Muscle of arm (tissue), 12 donors: Measurements from ENCODE around the gene DTNB. TPM values are rescaled to one million over a fixed set of nuclear protein-coding genes. Genes with fewer than 3 reads are reported as not detected.
"Not testable (repeated sequence)": the region's sequence is repeated elsewhere in the genome, so short reads cannot be mapped to it uniquely, and the experiment has no call there.

Experiments used
- DNase-seq: peaks from one replicate; pipeline ENCODE4 v3.0.0-alpha.2; 2013
- polyA plus RNA-seq, 12 donors: library from polyadenylated mRNA; unstranded; fragments of 120-200 nt; gene quantifications; one replicate each; pipeline ENCODE4 v1.2.1, GENCODE V29; 2013; ENCODE audit not compliant: insufficient read length in 12 of 12

The DTNB gene
- polyA plus RNA-seq, 12 donors: 4.2 to 24.7 (median 6.4) TPM; not detected in 1

- DNase-seq: no peak
Observed at GRCh38 chr2:25419678-25420242, 253.6 kb downstream of the DTNB start.

DNA sequence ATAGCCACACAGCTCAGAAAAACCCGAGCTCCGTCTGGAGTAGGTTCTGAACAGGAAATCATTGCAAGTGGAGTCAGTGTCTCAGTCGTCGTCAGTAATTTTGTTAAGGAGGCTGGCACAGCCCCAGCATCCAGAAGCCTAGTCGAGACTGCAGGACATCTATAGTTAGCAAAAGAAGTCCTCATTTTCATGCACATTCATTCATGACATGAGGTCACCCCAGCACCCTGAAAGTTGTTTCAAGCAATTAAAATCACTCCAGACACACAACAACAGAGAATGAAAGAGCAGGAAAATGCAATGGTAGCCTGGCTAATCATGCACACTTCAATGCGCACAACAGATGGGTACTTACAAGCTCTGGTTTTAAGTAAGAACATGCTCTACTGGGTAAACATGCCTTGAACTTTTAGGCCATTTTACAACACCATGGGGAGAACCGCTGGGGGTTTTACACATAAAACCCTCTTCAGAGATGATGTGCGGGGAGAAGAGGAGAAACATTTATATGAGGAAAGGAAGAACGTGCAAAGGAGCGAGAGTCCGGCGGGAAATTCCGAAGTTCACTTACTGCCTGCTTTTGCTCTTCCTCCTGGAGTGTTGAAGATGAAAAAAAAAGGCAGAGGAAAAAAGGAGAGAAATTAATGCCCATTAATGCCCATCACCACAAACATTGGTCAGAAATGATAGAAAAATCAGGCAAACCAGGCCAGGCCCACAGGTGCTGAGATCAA lies 254.3 kb downstream of the DTNB start:
- no peak for DNase-seq

DNA sequence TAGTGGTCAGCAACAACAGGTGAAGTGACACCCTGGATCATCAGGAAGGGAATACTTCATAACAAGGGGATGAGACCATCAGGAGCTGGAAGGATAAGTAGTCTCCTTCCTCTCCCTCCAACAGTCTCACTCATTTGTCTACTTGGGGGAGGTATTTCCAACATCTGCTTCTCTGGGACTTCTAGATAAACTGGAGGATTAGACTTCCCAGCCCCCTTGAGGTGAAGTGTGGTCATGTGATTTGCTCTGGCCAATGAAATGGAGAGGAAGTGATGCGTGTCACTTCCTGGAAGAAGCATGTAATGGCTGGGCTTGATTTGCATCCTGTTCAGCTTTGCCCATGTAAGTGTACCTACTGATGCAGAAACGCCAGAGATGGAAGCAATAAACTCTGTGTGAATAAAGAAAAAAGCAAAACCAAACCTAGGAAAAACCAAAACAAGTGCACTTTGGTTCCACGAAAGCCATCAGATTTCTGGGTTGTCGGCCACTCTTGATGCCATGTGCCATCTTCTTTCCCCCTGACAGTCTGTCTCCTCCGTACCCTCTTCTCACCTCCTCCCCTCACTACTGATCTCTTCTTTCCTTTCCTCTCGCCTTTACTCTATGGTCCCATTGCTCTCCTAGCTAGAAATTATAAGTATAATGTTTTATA lies 255.5 kb downstream of the DTNB start:
- DNase-seq: no peak

GRCh38 chr2:25416674-25417073 lies 256.7 kb downstream of the DTNB start:
- DNase-seq: no peak

- no peak for DNase-seq
Observed at GRCh38 chr2:25414781-25415180, 258.6 kb downstream of the DTNB start.

- DNase-seq: not testable (repeated sequence)
Observed at GRCh38 chr2:25413409-25413808, 260.0 kb downstream of the DTNB start.

GRCh38 chr2:25411753-25412152 lies 261.6 kb downstream of the DTNB start:
- DNase-seq: no peak

DNA sequence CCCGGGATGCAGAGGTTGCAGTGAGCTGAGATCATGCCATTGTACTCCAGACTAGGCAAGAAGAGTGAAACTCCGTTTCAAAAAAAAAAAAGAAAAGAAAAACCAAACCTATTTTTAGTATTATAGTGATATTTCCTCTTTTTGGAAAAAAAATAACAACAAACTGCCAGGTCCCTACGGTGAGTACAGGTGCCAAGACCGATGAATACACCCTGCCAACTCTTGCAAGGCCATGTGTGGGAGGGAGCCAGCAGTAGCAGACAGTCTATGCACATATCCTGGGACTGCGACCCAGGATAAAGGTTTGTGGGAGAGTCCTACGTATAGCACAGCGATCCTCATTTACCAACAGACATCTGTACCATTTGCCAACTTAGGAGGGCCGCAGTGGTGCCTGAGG lies 262.1 kb downstream of the DTNB start:
- no peak for DNase-seq

DNA sequence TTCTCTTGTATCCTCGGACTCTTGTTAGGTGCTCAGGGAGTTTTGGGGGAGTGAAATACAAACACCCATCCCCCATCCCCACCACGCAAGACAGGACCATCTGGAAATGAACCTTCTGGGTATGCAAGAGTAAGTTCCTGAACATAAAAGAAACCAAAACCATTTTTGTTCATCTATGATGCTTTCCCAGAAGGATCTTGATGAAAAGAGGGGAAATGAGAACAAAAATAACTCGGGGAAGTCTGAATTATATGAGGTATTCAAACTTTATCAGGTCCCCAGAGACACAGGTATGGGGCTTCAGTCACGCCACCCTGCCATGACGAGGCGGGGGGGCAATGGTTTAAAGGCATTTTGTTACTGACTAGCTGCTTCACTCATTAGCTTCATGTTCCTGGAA lies 263.0 kb downstream of the DTNB start:
- no peak for DNase-seq

GRCh38 chr2:25409468-25409867 lies 263.9 kb downstream of the DTNB start:
- no peak for DNase-seq

DNA sequence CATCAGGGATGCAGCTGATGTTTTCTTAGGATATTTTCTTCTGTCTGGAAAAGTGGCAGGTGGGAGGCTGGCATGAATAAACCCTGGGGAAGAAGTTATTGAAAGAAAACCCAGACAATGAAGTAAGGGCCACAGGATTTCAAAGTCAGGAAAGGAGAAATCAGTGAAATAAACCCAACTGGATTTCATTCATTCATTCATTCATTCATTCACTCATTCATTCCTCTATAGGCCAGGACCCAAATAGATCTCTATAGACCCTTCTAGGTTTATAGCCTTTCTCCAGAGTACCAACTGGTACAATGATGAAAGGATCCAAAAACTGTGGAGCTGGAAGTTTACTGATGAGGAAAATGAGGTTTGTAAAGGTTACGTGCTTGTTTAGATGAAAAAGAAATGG lies 264.3 kb downstream of the DTNB start:
- no peak for DNase-seq

GRCh38 chr2:25405611-25406295 lies 267.6 kb downstream of the DTNB start:
- no peak for DNase-seq

GRCh38 chr2:25403120-25403760 lies 270.1 kb downstream of the DTNB start:
- DNase-seq: not testable (repeated sequence)

GRCh38 chr2:25402477-25402876 lies 270.9 kb downstream of the DTNB start:
- DNase-seq: no peak

DNA sequence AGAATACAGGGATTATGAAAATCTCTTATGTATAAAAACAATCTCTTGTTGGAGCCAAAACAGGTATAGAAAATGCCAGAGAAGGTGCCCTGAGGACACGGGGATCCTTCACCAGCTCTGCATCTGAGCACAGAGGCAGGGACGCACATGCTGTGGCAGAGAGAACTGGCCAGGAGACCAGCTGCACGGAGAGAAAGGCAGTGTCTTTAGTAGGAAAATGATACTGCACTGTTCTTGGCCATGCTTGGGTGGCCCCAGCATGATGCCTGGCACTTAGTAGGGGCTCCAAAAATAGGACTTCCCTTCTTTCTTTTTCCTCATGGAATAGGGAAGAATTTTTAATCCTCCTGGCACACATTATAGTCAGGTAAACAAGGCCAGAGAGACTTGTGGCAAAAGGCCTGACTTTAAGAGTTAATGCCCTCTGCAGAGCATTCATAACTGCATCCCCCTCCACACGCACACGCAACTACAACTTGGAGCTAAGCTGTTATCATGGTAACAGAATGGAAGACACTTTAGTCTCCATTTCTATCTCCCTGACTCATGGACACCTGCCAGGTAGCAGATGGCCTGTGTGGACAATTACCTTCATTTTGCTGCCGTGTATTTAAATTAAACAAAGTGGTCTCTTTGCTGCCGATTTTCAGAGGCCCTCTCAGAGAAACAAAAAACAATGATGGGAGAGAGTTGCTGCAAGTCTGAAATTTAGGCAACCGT lies 271.9 kb downstream of the DTNB start:
- no peak for DNase-seq

GRCh38 chr2:25400576-25401216 lies 272.7 kb downstream of the DTNB start:
- no peak for DNase-seq

GRCh38 chr2:25400169-25400568 lies 273.2 kb downstream of the DTNB start:
- no peak for DNase-seq

- no peak for DNase-seq
Observed at GRCh38 chr2:25398534-25398933, 274.8 kb downstream of the DTNB start.

DNA sequence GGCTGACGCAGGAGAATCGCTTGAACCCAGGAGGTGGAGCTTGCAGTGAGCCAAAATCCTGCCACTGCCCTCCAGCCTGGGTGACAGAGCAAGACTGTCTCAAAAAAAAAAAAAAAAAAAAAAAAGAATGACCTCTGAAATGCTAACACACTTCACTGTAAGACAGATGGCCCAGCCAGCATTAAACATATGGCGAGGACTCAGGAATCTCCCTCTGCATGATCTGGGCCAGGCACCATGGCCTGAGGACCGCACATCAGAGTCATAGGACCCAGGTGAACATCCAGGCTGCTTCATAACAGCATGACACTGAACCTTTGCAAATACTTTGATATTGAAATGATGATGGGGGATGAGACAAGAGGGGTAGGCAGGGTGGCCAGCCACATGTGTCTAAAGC lies 275.6 kb downstream of the DTNB start:
- DNase-seq: no peak

GRCh38 chr2:25389161-25389560 lies 284.2 kb downstream of the DTNB start:
- DNase-seq: no peak

GRCh38 chr2:25388491-25388890 lies 284.9 kb downstream of the DTNB start:
- DNase-seq: no peak
